ENCODE measurements around the gene RHOJ.

DNA sequence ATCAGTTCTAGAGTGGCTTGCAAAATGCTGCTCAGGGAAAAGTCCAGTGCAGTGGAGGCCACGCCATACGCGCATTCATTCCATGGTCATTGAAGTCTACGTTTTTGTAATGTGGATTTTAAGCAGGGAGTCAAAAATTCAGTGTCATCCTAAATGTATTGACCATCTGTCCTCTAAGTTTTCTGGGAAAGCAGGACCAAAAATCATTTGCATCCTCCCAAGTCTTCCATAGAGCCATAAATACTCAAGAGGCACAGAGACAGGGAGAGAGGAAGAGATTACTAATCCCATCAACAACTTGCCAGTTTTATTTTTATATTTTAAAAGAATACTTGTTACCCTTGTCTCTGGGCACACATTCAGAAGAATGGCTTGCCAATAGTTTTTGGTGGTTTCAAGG lies 36.9 kb downstream of the RHOJ start:
- TF ChIP-seq, protein P1, sequence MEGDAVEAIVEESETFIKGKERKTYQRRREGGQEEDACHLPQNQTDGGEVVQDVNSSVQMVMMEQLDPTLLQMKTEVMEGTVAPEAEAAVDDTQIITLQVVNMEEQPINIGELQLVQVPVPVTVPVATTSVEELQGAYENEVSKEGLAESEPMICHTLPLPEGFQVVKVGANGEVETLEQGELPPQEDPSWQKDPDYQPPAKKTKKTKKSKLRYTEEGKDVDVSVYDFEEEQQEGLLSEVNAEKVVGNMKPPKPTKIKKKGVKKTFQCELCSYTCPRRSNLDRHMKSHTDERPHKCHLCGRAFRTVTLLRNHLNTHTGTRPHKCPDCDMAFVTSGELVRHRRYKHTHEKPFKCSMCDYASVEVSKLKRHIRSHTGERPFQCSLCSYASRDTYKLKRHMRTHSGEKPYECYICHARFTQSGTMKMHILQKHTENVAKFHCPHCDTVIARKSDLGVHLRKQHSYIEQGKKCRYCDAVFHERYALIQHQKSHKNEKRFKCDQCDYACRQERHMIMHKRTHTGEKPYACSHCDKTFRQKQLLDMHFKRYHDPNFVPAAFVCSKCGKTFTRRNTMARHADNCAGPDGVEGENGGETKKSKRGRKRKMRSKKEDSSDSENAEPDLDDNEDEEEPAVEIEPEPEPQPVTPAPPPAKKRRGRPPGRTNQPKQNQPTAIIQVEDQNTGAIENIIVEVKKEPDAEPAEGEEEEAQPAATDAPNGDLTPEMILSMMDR (conservative IDR thresholded peaks at IDR 0.05; ENCODE audit: low read depth, low read length): no peak
- no peak for TF ChIP-seq EZH2 (IDR thresholded peaks at IDR 0.05; ENCODE audit: borderline replicate concordance, low read depth, low read length, poor library complexity, severe bottlenecking)
